NCI-H187 treated with DMSO at 0.1 percent for 48 hours (cell line): ENCODE measurements around the gene NUP88.
"Not testable (repeated sequence)": the region's sequence is repeated elsewhere in the genome, so short reads cannot be mapped to it uniquely, and the experiment has no call there.

Source experiments
- DNase-seq: peaks from one replicate; lab custom pipeline; 2025; lab: John Stamatoyannopoulos, UW

The NUP88 gene

GRCh38 chr17:5419356-5419958 lies at the start of gene NUP88:
TSS of gene NUP88 (minus strand) at chr17:5419662. CDS start at chr17:5419650, 12 bp downstream.
- peak; percentile 66 for DNase-seq

DNA sequence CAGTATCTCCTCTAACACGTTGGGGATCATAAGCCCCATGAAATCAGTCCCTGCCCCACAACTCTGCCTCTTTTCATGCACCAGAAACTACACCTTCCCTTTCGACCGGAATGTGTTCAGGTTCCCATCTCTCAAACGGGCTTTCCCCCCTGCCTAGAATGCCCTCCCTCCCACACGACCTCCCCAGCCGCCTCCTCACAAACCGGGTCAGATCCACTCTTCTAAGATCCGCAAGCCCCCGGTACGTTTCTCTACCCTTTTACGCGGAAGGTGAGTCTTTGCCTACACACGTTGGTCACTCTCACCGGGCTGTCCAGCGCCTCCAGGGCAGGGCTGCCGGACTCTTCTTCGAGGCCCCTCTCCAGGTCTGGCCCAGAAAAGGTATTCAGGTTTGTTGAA lies 48.6 kb upstream of the NUP88 start:
- DNase-seq = no peak

- no peak for DNase-seq
These were observed 48.0 kb upstream of the NUP88 start for GRCh38 chr17:5467416-5467815.

- no peak for DNase-seq
These were observed 46.8 kb upstream of the NUP88 start for GRCh38 chr17:5466295-5466694.

DNA sequence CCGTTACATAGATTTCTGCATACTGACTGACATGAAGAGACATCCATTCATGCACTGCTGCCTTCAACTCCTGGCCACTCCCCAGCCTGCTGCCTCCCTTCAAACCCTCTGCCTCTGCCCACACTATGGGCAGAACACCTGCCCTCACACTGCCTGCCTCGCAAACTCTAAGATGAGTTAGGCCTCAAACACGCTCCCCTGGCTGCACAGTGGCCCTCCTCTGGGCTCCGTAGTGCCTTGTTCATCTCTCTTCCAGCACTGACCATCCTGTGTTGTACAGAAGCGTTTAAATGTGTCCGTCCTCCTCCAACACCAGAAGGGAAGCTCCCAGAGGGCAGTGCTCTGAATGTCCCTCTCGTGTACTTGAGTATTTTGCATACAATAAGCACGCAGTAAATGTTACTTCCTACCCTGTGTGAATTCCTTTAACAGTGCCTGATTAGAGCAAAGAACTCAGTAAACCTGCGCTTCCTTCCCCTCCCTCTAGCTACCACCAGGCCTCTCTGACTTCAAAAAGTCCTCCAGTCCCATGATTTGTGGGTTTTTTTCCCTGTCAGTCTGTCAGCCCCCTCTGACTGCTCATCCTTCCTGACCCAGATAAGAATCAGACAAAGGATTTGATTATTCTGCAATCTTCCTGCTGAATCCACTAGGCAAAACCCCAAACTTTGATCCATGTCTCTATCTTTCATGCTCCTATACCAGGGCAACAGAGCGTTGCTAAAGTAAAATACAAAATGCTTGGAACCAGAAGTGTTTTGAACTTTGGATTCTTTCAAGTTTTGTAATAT lies 45.5 kb upstream of the NUP88 start:
- no peak for DNase-seq

- no peak for DNase-seq
These were observed 27.3 kb upstream of the NUP88 start for GRCh38 chr17:5446786-5447185.

GRCh38 chr17:5444209-5444608 lies 24.7 kb upstream of the NUP88 start:
- no peak for DNase-seq

DNA sequence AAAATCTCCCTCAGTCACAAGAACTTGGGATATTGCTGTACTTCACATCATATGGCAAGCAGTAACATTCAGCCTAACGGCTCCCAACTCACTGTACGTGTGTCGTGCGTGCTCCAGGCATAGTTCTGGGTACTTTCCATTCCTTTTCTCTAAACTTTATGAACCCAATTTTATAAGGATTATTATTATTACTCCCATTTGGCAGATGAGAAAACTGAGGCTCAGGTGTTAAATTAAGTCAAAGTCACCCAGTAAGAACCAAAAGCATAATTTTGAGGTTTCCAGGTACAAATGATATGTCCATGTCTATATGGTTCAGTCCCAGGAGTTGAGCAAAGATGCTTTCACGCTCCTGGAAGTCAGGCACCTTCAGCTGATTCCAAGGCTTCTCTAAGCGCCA lies 24.3 kb upstream of the NUP88 start:
- DNase-seq = no peak

- DNase-seq = no peak
These were observed 19.9 kb upstream of the NUP88 start for GRCh38 chr17:5439446-5439764.

- DNase-seq = no peak
These were observed 19.4 kb upstream of the NUP88 start, which contains the start of gene C1QBP for GRCh38 chr17:5438716-5439445. TSS of gene C1QBP (minus strand) at chr17:5439155. CDS start at chr17:5439073, 82 bp downstream.

GRCh38 chr17:5437721-5438317 lies 18.4 kb upstream of the NUP88 start:
- DNase-seq = no peak

- DNase-seq = not testable (repeated sequence)
These were observed 16.4 kb upstream of the NUP88 start for GRCh38 chr17:5435781-5436315.

DNA sequence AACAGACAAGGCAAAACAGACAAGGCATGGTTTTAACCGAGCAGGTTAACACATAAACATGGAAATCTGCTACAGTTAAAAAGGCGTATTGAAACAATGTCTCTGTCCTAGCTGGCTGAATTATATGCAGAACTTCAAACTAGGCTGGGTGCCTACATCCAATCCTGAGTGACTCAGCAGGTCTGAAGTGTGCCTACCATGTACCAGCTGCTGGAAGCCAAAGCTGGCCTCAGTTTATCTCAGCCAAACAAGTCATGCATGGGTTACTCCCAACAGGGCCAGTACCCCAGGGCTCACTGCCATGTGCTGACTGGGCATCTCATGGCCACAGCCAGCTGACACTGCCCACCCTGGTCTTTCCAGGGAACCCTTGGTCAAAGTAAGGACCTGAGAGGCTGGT lies 15.5 kb upstream of the NUP88 start:
- DNase-seq = no peak

- no peak for DNase-seq
These were observed 12.6 kb upstream of the NUP88 start for GRCh38 chr17:5431949-5432556.

GRCh38 chr17:5431234-5431633 lies 11.8 kb upstream of the NUP88 start:
- not testable (repeated sequence) for DNase-seq

- no peak for DNase-seq
These were observed 11.0 kb upstream of the NUP88 start for GRCh38 chr17:5430413-5430999.

GRCh38 chr17:5429191-5429887 lies 9.9 kb upstream of the NUP88 start:
- DNase-seq = no peak

GRCh38 chr17:5425826-5426225 lies 6.4 kb upstream of the NUP88 start:
- DNase-seq = no peak

DNA sequence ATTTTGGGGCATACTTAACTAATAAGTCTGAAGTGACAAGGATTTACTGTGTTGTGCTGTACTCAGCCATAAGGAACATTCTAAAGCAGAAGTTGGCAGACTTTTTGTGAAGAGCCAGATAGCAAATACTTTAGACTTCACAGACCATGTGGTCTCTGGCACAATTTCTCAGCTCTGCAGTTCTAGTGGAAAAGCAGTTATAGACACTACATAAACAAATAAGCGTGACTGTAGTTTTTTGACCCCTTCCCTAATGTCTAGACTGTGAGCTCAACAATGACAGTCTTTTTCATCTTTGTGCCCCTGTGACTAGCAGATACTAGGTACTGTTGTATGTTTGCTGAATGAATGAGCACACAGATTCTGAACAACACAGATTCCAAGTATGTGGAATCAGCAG lies 5.4 kb upstream of the NUP88 start:
- DNase-seq = no peak

DNA sequence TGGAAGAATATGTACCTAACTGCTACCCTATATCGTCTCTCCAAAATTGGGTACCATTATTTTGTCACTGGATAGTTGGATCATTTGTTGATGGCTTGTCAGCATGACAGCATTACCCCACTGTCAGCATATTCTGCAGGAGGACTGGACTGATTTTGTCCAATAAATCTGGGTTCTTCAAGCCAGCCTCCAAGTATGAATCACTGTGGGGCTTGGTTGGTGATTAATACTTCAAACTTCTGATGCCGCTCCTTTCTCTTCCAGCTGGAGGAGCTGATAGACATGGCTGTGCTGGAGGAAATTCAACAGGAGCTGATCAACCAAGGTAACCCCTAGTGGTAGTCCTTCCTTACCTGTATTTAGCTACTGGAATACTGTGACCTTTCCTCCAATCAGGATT lies 3.0 kb upstream of the NUP88 start:
- no peak for DNase-seq
